GM19193 (cell line): ENCODE measurements around the gene BCAP31.

ENCODE experiments used
- POLR2A ChIP-seq: IDR thresholded peaks from 4 replicates; pipeline ENCODE4 v1.6.1; 2011; ENCODE audit not compliant: insufficient read depth, insufficient read length; ENCODE audit errors: extremely low read depth

The BCAP31 gene

DNA sequence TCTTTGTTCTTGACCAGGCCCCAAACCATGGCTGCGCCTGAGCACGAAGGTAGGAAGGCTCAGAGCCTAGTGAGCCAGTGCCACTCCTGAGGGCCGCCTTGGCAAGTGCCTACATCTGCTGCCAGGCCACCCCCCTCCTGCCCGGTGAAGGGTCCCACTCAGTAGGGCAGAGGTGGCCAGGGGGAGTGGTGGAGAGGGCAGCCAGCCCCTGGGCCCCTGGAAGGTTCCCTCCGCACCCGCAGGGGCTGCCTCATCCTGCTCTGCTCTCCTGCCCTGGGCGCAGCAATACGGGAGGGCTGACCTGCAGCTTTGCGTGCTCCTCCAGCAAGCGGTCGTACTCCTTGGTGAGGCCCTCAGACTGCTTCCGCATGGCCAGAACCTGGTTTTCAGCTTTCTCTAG lies 22.5 kb downstream of the BCAP31 start:
- TF ChIP-seq POLR2A, result no peak

GRCh38 chrX:153700967-153701366 lies 23.2 kb downstream of the BCAP31 start:
- TF ChIP-seq POLR2A, result no peak

- TF ChIP-seq POLR2A, result no peak
These were observed 23.7 kb downstream of the BCAP31 start for GRCh38 chrX:153700376-153700945.

DNA sequence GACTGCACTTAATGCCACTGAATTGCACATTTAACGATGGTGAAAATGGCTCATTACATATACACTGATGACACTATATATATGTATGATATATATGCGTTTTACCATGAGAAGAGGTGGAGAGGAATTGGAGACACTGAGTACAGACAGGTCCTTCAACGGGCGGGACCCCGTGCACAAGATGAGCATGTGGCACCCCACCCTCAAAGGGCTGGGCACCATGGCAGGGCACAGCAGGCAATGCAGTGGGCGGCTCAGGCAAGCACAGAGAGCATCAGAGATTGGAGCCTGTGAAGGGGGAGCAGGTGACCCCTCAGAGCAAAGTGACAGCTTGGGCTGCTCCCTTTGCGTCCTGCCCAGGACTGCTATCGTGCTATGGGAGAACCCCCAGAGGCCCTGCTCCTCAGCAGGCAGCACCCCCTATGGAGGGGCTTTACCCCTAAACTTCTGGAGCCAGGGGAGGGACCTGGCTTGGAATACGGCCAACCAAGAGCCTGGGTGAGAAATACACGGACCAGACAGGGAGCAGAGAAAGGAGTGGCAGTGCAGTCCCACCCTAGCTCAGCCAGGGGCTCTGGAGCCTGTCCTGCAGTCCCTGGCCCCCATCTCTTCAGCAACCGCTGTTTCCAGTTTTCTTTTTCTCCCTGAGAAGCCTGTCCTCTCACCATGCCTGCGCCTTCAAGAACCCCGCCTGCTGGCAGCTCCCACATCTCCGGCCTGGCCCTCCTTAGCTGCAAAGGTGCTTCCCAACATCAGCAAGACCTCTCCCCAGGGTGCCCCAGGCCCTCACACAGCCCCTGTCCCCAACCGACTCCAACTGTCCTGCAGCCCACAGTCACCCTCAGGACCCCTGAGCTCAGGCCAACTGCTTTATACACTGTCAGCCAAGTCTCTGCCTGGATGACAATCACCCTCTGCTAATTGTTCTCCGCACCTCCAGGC lies 26.0 kb downstream of the BCAP31 start:
- no peak for TF ChIP-seq POLR2A

DNA sequence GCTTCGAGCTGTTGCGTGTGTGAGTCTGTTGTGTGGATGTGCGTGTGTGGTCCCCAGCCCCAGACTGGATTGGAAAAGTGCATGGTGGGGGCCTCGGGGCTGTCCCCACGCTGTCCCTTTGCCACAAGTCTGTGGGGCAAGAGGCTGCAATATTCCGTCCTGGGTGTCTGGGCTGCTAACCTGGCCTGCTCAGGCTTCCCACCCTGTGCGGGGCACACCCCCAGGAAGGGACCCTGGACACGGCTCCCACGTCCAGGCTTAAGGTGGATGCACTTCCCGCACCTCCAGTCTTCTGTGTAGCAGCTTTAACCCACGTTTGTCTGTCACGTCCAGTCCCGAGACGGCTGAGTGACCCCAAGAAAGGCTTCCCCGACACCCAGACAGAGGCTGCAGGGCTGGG lies 28.1 kb downstream of the BCAP31 start:
- no peak for TF ChIP-seq POLR2A

DNA sequence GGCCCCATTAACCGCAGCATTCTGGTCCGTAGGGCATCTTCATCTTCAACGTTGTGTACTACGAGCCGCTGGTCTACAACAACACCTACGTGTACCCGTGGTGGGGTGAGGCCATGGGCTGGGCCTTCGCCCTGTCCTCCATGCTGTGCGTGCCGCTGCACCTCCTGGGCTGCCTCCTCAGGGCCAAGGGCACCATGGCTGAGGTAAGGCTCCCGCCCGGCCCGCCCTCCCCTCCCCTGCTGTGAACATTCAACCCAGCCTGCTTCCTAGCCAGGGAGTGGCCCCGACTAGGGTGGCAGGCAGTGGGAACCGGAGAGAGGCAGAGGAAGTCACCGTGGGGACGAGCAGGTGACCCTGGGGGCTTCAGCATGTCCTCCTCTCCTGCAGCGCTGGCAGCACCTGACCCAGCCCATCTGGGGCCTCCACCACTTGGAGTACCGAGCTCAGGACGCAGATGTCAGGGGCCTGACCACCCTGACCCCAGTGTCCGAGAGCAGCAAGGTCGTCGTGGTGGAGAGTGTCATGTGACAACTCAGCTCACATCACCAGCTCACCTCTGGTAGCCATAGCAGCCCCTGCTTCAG lies 29.4 kb downstream of the BCAP31 start:
- no peak for TF ChIP-seq POLR2A

DNA sequence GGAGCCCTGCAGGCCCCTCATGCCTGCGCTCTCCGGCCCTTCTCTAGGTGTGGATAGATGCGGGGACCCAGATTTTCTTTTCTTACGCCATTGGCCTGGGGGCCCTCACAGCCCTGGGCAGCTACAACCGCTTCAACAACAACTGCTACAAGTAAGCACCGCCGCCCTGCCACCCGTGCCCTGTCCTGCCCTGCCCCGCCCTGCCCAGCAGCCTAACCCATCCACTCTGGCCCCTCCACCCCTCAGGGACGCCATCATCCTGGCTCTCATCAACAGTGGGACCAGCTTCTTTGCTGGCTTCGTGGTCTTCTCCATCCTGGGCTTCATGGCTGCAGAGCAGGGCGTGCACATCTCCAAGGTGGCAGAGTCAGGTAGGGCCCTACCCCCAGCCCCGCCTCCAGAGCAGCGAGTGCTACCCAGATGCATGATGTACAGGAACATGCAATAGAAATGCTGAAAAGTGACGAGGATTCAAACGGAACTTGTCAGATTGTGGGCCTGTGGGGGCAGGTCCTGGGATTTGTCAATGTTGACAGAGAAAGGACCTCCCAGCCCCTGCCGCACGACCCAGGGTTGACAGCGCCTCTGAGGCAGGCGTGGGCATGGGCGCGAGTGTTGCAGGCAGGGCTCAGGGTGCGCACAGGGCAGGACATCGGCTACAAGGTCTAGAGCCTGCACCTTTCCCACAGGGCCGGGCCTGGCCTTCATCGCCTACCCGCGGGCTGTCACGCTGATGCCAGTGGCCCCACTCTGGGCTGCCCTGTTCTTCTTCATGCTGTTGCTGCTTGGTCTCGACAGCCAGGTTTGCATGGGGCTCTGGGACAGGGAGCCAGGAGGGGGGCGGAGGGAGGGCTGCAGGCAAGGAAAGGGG lies 30.7 kb downstream of the BCAP31 start:
- TF ChIP-seq POLR2A, result no peak

DNA sequence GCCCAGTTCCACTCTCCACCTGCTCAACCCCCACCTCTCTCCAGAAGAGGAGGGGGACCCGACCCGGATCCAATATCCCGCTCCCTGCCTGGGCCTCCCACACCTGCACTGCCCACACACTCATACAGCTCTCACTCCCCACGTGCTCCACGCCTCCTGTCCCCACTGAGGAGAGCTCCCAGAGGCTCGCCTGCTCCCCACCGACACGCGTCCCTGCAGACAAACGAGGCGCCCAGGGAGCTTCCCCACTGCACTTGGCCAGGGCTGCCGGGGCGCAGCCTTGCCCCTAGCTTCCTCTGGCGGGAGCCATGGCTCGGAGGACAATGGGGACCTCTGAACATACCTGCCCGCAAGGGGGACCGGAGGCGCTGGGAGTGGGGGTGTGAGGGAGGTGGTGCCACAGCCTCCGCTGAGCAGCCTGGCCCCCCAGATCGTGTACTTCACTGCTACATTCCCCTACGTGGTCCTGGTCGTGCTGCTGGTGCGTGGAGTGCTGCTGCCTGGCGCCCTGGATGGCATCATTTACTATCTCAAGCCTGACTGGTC lies 31.5 kb downstream of the BCAP31 start:
- no peak for TF ChIP-seq POLR2A

DNA sequence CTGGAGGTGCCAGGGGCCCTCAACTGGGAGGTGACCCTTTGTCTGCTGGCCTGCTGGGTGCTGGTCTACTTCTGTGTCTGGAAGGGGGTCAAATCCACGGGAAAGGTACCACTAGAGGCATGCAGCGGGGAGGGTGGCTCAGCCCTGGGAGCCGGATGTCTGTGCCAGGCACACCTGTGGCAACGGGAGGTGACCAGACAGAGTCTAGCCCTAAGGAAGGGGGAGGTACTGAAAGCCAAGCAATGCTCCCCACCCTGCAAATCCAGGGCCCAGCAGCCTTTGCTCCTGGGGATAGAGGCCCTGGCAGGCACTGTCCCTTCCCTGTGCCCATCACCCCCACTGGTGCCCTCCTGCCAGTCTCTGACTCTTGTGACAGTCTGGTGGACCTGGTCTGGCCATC lies 32.2 kb downstream of the BCAP31 start:
- no peak for TF ChIP-seq POLR2A

DNA sequence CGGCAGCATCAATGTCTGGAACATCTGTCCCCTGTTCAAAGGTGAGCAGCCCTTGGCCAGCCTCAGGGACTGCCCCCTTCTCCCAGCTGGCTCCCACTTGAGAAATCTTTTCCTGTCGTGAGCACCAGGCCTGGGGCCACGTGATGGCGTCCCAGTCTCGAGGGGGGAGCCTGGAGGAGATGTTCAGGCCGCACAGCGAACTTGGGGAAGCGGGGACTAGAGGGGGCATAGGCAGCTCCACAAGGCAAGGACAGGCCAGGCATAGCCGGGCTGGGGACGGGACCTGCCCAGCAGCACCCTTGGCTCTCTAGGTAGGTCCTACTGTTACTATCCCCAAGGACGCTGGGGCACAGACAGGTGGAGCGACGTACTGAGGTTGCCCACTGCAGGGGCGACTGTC lies 33.7 kb downstream of the BCAP31 start:
- no peak for TF ChIP-seq POLR2A

- TF ChIP-seq POLR2A, result no peak
These were observed 34.3 kb downstream of the BCAP31 start for GRCh38 chrX:153689654-153690465.

DNA sequence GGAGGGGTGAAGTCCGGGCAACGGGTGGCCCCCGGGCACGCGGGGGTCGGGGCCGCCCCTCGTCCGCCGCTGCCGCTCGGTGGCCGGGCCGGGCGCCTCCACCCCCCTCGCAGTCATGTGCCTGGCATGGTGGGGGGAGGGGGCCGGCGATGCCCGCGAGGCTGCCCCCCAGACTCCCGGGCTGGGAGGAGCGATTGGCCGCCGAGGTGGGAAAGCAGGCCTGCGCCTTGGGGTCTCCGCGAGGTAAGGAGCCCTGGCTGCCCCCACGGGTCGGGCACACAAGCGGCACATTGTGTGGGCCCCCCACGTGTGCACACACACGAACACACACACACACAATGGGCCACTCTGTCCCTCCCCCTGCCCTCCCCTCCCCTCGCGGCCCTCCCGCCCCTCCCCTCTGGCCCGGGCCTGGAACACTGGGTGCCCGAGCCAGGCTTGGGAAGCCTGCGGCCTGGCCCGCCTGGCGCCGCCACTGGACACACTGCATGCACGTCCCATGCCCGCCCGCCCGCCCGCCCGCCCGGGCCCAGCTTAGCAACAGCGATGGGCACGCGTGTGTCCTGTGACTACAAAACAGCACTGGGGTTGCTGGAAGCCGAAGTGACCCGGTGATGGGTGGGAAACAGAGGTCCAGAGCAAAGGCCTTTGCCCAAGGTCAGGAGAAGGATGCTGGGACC lies 35.1 kb downstream of the BCAP31 start:
- TF ChIP-seq POLR2A, result no peak

GRCh38 chrX:153688506-153688905 lies 35.7 kb downstream of the BCAP31 start:
- no peak for TF ChIP-seq POLR2A

GRCh38 chrX:153688071-153688470 lies 36.1 kb downstream of the BCAP31 start:
- no peak for TF ChIP-seq POLR2A
